Measurements from ENCODE around the gene COL3A1. TPM values are rescaled to one million over a fixed set of nuclear protein-coding genes. Genes with fewer than 3 reads are reported as not detected.

The COL3A1 gene
- total and polyA plus RNA-seq, 2 of the 8 experiments (the other 6 are each of a cell fraction or from before 2014, with no cell fraction given) = 0.07 to 0.11 TPM

DNA sequence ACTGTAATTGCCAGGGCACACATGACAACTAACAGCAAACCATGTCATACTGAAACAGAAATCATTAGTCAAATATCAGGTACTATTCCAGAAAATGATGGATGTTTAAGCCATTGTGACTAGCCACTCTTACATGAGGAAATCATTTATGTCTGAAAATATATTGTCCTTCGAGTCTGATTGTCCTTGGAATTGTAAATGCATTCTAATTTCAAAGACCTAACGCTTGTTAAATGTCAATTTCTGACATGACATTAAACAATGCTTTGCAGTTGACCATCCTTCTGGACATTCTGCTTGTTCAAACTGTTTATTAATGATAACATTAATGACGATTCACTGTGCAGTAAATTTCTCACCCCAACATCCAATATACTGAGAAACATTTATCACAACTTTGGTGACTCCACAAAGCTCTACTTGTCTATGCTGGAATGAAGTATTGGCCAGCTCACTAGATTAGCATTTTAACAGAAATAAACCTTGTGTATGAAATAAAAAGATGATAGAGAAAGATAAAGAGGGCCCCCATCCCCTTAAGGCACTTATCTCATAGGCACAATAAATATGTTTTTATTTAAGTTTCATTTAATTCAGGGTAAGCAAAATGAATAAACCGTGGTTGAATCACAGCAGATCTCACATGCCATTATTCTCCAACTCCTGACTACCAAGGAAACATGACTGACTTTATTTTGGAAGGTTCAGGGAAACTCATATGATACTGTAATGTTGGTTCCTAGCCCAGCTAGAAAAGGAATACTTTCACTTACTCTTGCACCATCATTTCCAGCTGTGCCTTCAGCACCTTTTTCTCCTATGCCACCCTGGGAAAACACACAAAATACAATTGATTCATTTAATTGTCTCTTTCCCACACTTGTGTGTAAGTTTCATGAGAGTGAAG is 82.3 kb downstream of the COL3A1 start:
- no peak overlapping the region for H3K4ac ChIP-seq (replicated peaks; ENCODE audit: insufficient read length, low read depth, low read length)
- H3K56ac ChIP-seq (replicated peaks; ENCODE audit: insufficient read length, low read depth, low read length) = no peak overlapping the region
- H3K23ac ChIP-seq (ENCODE audit: insufficient read length) = no peak overlapping the region
- H3K4me1 ChIP-seq (replicated peaks in 1 of 4; ENCODE audit: control insufficient read depth in 3 of 4, insufficient read depth in 4 of 4, low read length in 3 of 4) = no peaks in the 10 kb centered on the region
- H4K20me1 ChIP-seq (replicated peaks in 1 of 2; ENCODE audit: control insufficient read depth in 1 of 2, insufficient read depth in 2 of 2, low read length in 2 of 2) = no peaks in the 10 kb centered on the region
- H3K4me2 ChIP-seq (ENCODE audit: insufficient read depth in 1 of 2, low read depth in 2 of 2, low read length in 2 of 2) = no peak overlapping the region
- no peak overlapping the region for H2BK15ac ChIP-seq (ENCODE audit: low read length)
- no peak overlapping the region for H2AFZ ChIP-seq (ENCODE audit: low read length)
- no peak for FAIRE-seq
- H2BK20ac ChIP-seq (ENCODE audit: low read length) = no peak overlapping the region
- POLR2A ChIA-PET (ENCODE audit: partially characterized antibody) = no interaction called here
- no peak overlapping the region for H3K14ac ChIP-seq (ENCODE audit: insufficient read length)
- H3K9ac ChIP-seq (replicated peaks in 1 of 4; ENCODE audit: extremely low read depth in 1 of 4, low read depth in 3 of 4, low read length in 3 of 4) = no peak overlapping the region
- no peak overlapping the region for H3K18ac ChIP-seq (ENCODE audit: extremely low read depth, low read length)
- H3K27me3 ChIP-seq (replicated peaks in 1 of 4; ENCODE audit: control insufficient read depth in 3 of 4, extremely low read depth in 1 of 4, insufficient read depth in 3 of 4, low read length in 3 of 4) = no peaks in the 10 kb centered on the region
- no peak overlapping the region for H4K8ac ChIP-seq (ENCODE audit: extremely low read depth, insufficient read depth, low read length)
- H3K4me3 ChIP-seq (ENCODE audit: extremely low read depth in 1 of 4, insufficient read depth in 2 of 4, low read depth in 3 of 4, low read length in 4 of 4) = no peak overlapping the region
- H4K5ac ChIP-seq (ENCODE audit: insufficient read length, low read depth, low read length) = no peak overlapping the region
- H4K91ac ChIP-seq (replicated peaks; ENCODE audit: insufficient read length, low read length) = no peak overlapping the region
- no peaks in the 10 kb centered on the region for H3K9me3 ChIP-seq (ENCODE audit: insufficient read depth in 2 of 2, low read depth in 1 of 2, low read length in 1 of 2)
- no peaks in the 10 kb centered on the region for H3K79me2 ChIP-seq (ENCODE audit: control insufficient read depth in 1 of 2, insufficient read depth in 2 of 2, low read length in 2 of 2)
- no peak overlapping the region for H3K27ac ChIP-seq (ENCODE audit: low read depth, low read length)
- no peak for DNase-seq (ENCODE audit: low read depth in 1 of 2, low spot score in 2 of 2)
- H2BK120ac ChIP-seq (replicated peaks; ENCODE audit: low read depth, low read length) = no peak overlapping the region
- H3K36me3 ChIP-seq (ENCODE audit: control insufficient read depth in 2 of 4, insufficient read depth in 4 of 4, low read length in 3 of 4) = no peaks in the 10 kb centered on the region
- no peaks in the 10 kb centered on the region for H3K79me1 ChIP-seq (ENCODE audit: low read depth, low read length)
- H2AK5ac ChIP-seq (ENCODE audit: low read depth, low read length) = no peak overlapping the region
- no peaks in the 10 kb centered on the region for H3K23me2 ChIP-seq (ENCODE audit: low read depth, low read length)
- CTCF ChIA-PET (ENCODE audit: partially characterized antibody) = interaction anchor here (0.5 to 0.6 kb wide), 2 partner anchors 104 to 528 kb away, joined by 3 read pairs; no protein-coding TSS in a partner anchor
- 90% methylated on average over 4 of the region's 4 CpGs; no CpG with 5 or more reads in 1 of the 2 experiments for WGBS, 2 experiments (ENCODE audit: extremely low coverage in 1 of 2, insufficient coverage in 1 of 2, insufficient read length in 1 of 2, insufficient replicate concordance in 2 of 2, low coverage in 1 of 2, low lambda C conversion rate in 2 of 2, missing lambda C conversion rate in 1 of 2)
- H2BK5ac ChIP-seq (ENCODE audit: low read depth, low read length) = no peak overlapping the region
- H2BK12ac ChIP-seq (ENCODE audit: low read depth, low read length) = no peak overlapping the region
- TF ChIP-seq KDM5A (IDR thresholded peaks at IDR 0.05; ENCODE audit: low read length) (no peak), TAF7 (optimal IDR thresholded peaks at IDR 0.05; ENCODE audit: borderline replicate concordance, low read depth, low read length) (no peak), BACH1 (IDR thresholded peaks at IDR 0.05; ENCODE audit: low read length) (no peak), TEAD4 (IDR thresholded peaks at IDR 0.05; ENCODE audit: low read depth, low read length) (no peak), RFX5 (IDR thresholded peaks at IDR 0.05; ENCODE audit: borderline replicate concordance, low read depth, low read length) (no peak), TAF1 (IDR thresholded peaks at IDR 0.05; ENCODE audit: low read depth, low read length) (no peak), EGR1 (IDR thresholded peaks at IDR 0.05; ENCODE audit: borderline replicate concordance, low read depth, low read length) (no peak), CBX8 (IDR thresholded peaks at IDR 0.05; ENCODE audit: borderline replicate concordance, low read depth, low read length) (no peak), SIRT6 (IDR thresholded peaks at IDR 0.05; ENCODE audit: low read length) (no peak), POLR2A (IDR thresholded peaks at IDR 0.05; ENCODE audit: control extremely low read depth in 1 of 2, low read depth in 2 of 2, low read length in 2 of 2) (no peak), SP2 (IDR thresholded peaks at IDR 0.05; ENCODE audit: low read length) (no peak), SAP30 (IDR thresholded peaks at IDR 0.05; ENCODE audit: insufficient read depth, insufficient replicate concordance, low read length) (no peak), PHF8 (conservative IDR thresholded peaks at IDR 0.05; ENCODE audit: low read depth, low read length) (no peak)

Measured in H1 (cell line).